H1 (cell line): ENCODE measurements around the gene PIGZ. TPM values are rescaled to one million over a fixed set of nuclear protein-coding genes. Genes with fewer than 3 reads are reported as not detected.

Experiments used
- CTCF ChIA-PET: fragments of 300-600 bp; sonication (Branson Sonifier 250); formaldehyde crosslinking; loops from one replicate; lab custom pipeline; 2021; ENCODE audit not compliant: partially characterized antibody; lab: Charles Lee
- POLR2A ChIA-PET: fragments of 300-600 bp; sonication (Branson Sonifier 250); formaldehyde crosslinking; loops from one replicate; lab custom pipeline; 2021; ENCODE audit warnings: inconsistent platforms; ENCODE audit not compliant: partially characterized antibody; lab: Charles Lee
- DNase-seq, 2 experiments: peaks; one replicate each; pipeline versions ENCODE4 v3.0.0 to v3.0.0-alpha.2; 2010 to 2022; ENCODE audit warnings: low spot score in 2 of 2, low read depth in 1 of 2, mixed read lengths in 1 of 2
- FAIRE-seq: peaks from 2 replicates; lab custom pipeline; 2011; peaks lifted over from hg19 to GRCh38; lab: Jason Lieb, UNC
- H2AFZ ChIP-seq: 2 replicates; pipeline ENCODE4 v1.8.1; 2012; ENCODE audit warnings: low read length, inconsistent platforms
- H2AK5ac ChIP-seq: 2 replicates; pipeline ENCODE4 v1.6.1; 2013; ENCODE audit warnings: low read depth, low read length
- H2BK120ac ChIP-seq: replicated peaks from 2 replicates; pipeline ENCODE3; 2013; ENCODE audit warnings: low read depth, low read length, inconsistent platforms
- H2BK12ac ChIP-seq: 2 replicates; pipeline ENCODE4 v1.6.1; 2013; ENCODE audit warnings: low read depth, low read length
- H2BK15ac ChIP-seq: 2 replicates; pipeline ENCODE4 v1.6.1; 2013; ENCODE audit warnings: low read length
- H2BK20ac ChIP-seq: 2 replicates; pipeline ENCODE4 v1.6.1; 2013; ENCODE audit warnings: low read length
- H2BK5ac ChIP-seq: 2 replicates; pipeline ENCODE4 v1.6.1; 2013; ENCODE audit warnings: low read depth, low read length
- H3K14ac ChIP-seq: 2 replicates; pipeline ENCODE4 v1.6.1; 2013; ENCODE audit warnings: inconsistent platforms; ENCODE audit not compliant: insufficient read length
- H3K18ac ChIP-seq: 2 replicates; pipeline ENCODE4 v1.6.1; 2013; ENCODE audit warnings: low read length; ENCODE audit errors: extremely low read depth
- H3K23ac ChIP-seq: 2 replicates; pipeline ENCODE4 v1.6.1; 2013; ENCODE audit warnings: inconsistent platforms; ENCODE audit not compliant: insufficient read length
- H3K23me2 ChIP-seq: 2 replicates; pipeline ENCODE4 v1.6.1; 2013; ENCODE audit warnings: low read depth, low read length
- H3K27ac ChIP-seq: 2 replicates; pipeline ENCODE4 v1.6.1; 2011; ENCODE audit warnings: low read depth, low read length, inconsistent platforms
- H3K27me3 ChIP-seq, 4 experiments: replicated peaks in 1 of 4; 1 replicate in 1 of 4; 2 replicates in 3 of 4; pipeline versions ENCODE4 v1.6.1 to v1.8.1; 2011 to 2013; ENCODE audit warnings: low read length in 3 of 4, mild to moderate bottlenecking in 3 of 4, inconsistent platforms in 2 of 4, mixed read lengths in 2 of 4, moderate library complexity in 1 of 4; ENCODE audit not compliant: control insufficient read depth in 3 of 4, insufficient read depth in 3 of 4; ENCODE audit errors: extremely low read depth in 1 of 4
- H3K36me3 ChIP-seq, 4 experiments: 2 replicates each; pipeline versions ENCODE4 v1.6.1 to v1.8.1; 2011 to 2013; ENCODE audit warnings: mild to moderate bottlenecking in 4 of 4, low read length in 3 of 4, moderate library complexity in 2 of 4, control low read depth in 1 of 4, inconsistent platforms in 1 of 4; ENCODE audit not compliant: insufficient read depth in 4 of 4, control insufficient read depth in 2 of 4
- H3K4ac ChIP-seq: replicated peaks from 2 replicates; pipeline ENCODE3; 2013; ENCODE audit warnings: low read length, low read depth, mixed read lengths, inconsistent platforms; ENCODE audit not compliant: insufficient read length
- H3K4me1 ChIP-seq, 4 experiments: replicated peaks in 1 of 4; 1 replicate in 1 of 4; 2 replicates in 3 of 4; pipeline versions ENCODE4 v1.6.1 to v1.8.1; 2011 to 2013; ENCODE audit warnings: low read length in 3 of 4, inconsistent platforms in 2 of 4, mixed read lengths in 1 of 4; ENCODE audit not compliant: insufficient read depth in 4 of 4, control insufficient read depth in 3 of 4
- H3K4me2 ChIP-seq, 2 experiments: 2 replicates each; pipeline versions ENCODE4 v1.6.1 to v1.8.1; 2011 to 2013; ENCODE audit warnings: low read depth in 2 of 2, low read length in 2 of 2, control low read depth in 1 of 2, inconsistent platforms in 1 of 2, mild to moderate bottlenecking in 1 of 2; ENCODE audit not compliant: insufficient read depth in 1 of 2
- H3K4me3 ChIP-seq, 4 experiments: fragments of 200-600, 300-600 bp in 1 of 4; sonication (generic), shearing (Covaris generic), sonication (Bioruptor Twin) in 1 of 4; 2 replicates each; pipeline versions ENCODE4 v1.5.1 to v1.8.1; 2011 to 2016; ENCODE audit warnings: low read length in 4 of 4, low read depth in 3 of 4, control low read depth in 2 of 4, inconsistent platforms in 2 of 4, mild to moderate bottlenecking in 2 of 4, mixed read lengths in 1 of 4, moderate library complexity in 1 of 4; ENCODE audit not compliant: insufficient read depth in 2 of 4; ENCODE audit errors: extremely low read depth in 1 of 4
- H3K56ac ChIP-seq: replicated peaks from 2 replicates; pipeline ENCODE3; 2013; ENCODE audit warnings: low read depth, mild to moderate bottlenecking, mixed read lengths, low read length, inconsistent platforms; ENCODE audit not compliant: insufficient read length
- H3K79me1 ChIP-seq: 2 replicates; pipeline ENCODE4 v1.6.1; 2013; ENCODE audit warnings: low read depth, low read length, control low read depth
- H3K79me2 ChIP-seq, 2 experiments: 2 replicates each; pipeline versions ENCODE4 v1.6.1 to v1.8.1; 2012 to 2013; ENCODE audit warnings: low read length in 2 of 2, mild to moderate bottlenecking in 2 of 2, inconsistent platforms in 1 of 2; ENCODE audit not compliant: insufficient read depth in 2 of 2, control insufficient read depth in 1 of 2
- H3K9ac ChIP-seq, 4 experiments: replicated peaks in 1 of 4; 1 replicate in 1 of 4; 2 replicates in 3 of 4; pipeline versions ENCODE4 v1.6.1 to v1.8.1; 2011 to 2013; ENCODE audit warnings: low read depth in 3 of 4, low read length in 3 of 4, control low read depth in 2 of 4, mild to moderate bottlenecking in 2 of 4, moderate library complexity in 2 of 4, inconsistent platforms in 1 of 4; ENCODE audit errors: extremely low read depth in 1 of 4
- H3K9me3 ChIP-seq, 2 experiments: 2 replicates each; pipeline versions ENCODE4 v1.6.1 to v1.8.1; 2012 to 2013; ENCODE audit warnings: mild to moderate bottlenecking in 2 of 2, moderate library complexity in 2 of 2, control low read depth in 1 of 2, inconsistent platforms in 1 of 2, low read depth in 1 of 2, low read length in 1 of 2, mixed read lengths in 1 of 2; ENCODE audit not compliant: insufficient read depth in 2 of 2
- H4K20me1 ChIP-seq, 2 experiments: replicated peaks in 1 of 2; 2 replicates each; pipeline versions ENCODE3 to v1.8.1; 2011 to 2013; ENCODE audit warnings: inconsistent platforms in 2 of 2, low read length in 2 of 2, mild to moderate bottlenecking in 1 of 2; ENCODE audit not compliant: insufficient read depth in 2 of 2, control insufficient read depth in 1 of 2
- H4K5ac ChIP-seq: 2 replicates; pipeline ENCODE4 v1.6.1; 2013; ENCODE audit warnings: low read length, low read depth, mixed read lengths, inconsistent platforms; ENCODE audit not compliant: insufficient read length
- H4K8ac ChIP-seq: 2 replicates; pipeline ENCODE4 v1.8.0; 2013; ENCODE audit warnings: mild to moderate bottlenecking, moderate library complexity, low read length, inconsistent platforms; ENCODE audit not compliant: insufficient read depth; ENCODE audit errors: extremely low read depth
- H4K91ac ChIP-seq: replicated peaks from 2 replicates; pipeline ENCODE3; 2013; ENCODE audit warnings: low read length, mixed read lengths, inconsistent platforms; ENCODE audit not compliant: insufficient read length
- ASH2L ChIP-seq: fragments of 200-600, 300-600 bp; sonication (generic); IDR thresholded peaks from one replicate; pipeline ENCODE4 v1.7.1; 2017; ENCODE audit warnings: low read length
- ATF3 ChIP-seq: IDR thresholded peaks from 2 replicates; pipeline ENCODE4 v1.6.1; 2011; ENCODE audit warnings: low read depth, mild to moderate bottlenecking, low read length; ENCODE audit not compliant: insufficient read depth
- CHD1 ChIP-seq: IDR thresholded peaks from 2 replicates; pipeline ENCODE4 v1.6.1; 2012; ENCODE audit warnings: low read depth, low read length, improper control_type of control experiment
- CHD2 ChIP-seq: IDR thresholded peaks from 2 replicates; pipeline ENCODE4 v1.6.1; 2012; ENCODE audit warnings: low read length, improper control_type of control experiment
- CTBP2 ChIP-seq: IDR thresholded peaks from 2 replicates; pipeline ENCODE4 v1.7.0; 2011; ENCODE audit warnings: borderline replicate concordance, mild to moderate bottlenecking, moderate library complexity, mixed read lengths, low read length; ENCODE audit not compliant: insufficient read depth, insufficient read length
- CTCF ChIP-seq, 3 experiments: IDR thresholded peaks; 1 replicate in 2 of 3; 2 replicates in 1 of 3; pipeline versions ENCODE4 v1.5.1 to v1.6.1; 2011; ENCODE audit warnings: low read length in 3 of 3, mild to moderate bottlenecking in 3 of 3, inconsistent platforms in 2 of 3, low read depth in 1 of 3, moderate library complexity in 1 of 3; ENCODE audit not compliant: insufficient read depth in 1 of 3; ENCODE audit errors: control extremely low read depth in 1 of 3
- HDAC6 ChIP-seq: IDR thresholded peaks from one replicate; pipeline ENCODE4 v1.7.1; 2012; ENCODE audit warnings: low read depth, mild to moderate bottlenecking, inconsistent platforms, low read length, moderate library complexity
- JUND ChIP-seq: IDR thresholded peaks from 2 replicates; pipeline ENCODE4 v1.6.1; 2011; ENCODE audit warnings: mild to moderate bottlenecking, improper control_type of control experiment, low read length
- SIX5 ChIP-seq: IDR thresholded peaks from 2 replicates; pipeline ENCODE4 v1.6.1; 2011; ENCODE audit warnings: mild to moderate bottlenecking, low read depth, low read length
- SRF ChIP-seq: IDR thresholded peaks from 2 replicates; pipeline ENCODE4 v1.6.1; 2011; ENCODE audit warnings: mild to moderate bottlenecking, low read depth, low read length, moderate library complexity
- TEAD4 ChIP-seq: IDR thresholded peaks from 2 replicates; pipeline ENCODE4 v1.6.1; 2012; ENCODE audit warnings: low read depth, low read length, inconsistent platforms, mixed read lengths
- WGBS, 2 experiments: shearing (Covaris generic) in 1 of 2; methylation state at CpG; one replicate each; pipeline versions ENCODE4 v1.1.6 to v1.1.7; 2013 to 2015; ENCODE audit warnings: low lambda C conversion rate in 2 of 2, mixed read lengths in 2 of 2, inconsistent platforms in 1 of 2, low coverage in 1 of 2, missing lambda C conversion rate in 1 of 2; ENCODE audit not compliant: insufficient replicate concordance in 2 of 2, insufficient coverage in 1 of 2, insufficient read length in 1 of 2; ENCODE audit errors: extremely low coverage in 1 of 2, missing lambda C conversion rate in 1 of 2; 5-methylcytosine and 5-hydroxymethylcytosine counted together
- polyA plus RNA-seq, 7 experiments: library from polyadenylated mRNA; depleted of rRNA in 3 of 7; stranded (reverse) in 5 of 7; unstranded in 2 of 7; fragments of >200 nt in 5 of 7; fragments of 200-250 nt in 2 of 7; gene quantifications; 1 replicate in 5 of 7; 2 replicates in 1 of 7; 4 replicates in 1 of 7; pipeline versions ENCODE4 v1.2.1 to v1.2.3, GENCODE V29; 2011 to 2013; ENCODE audit warnings: missing spikeins in 2 of 7, mixed read lengths in 2 of 7
- total RNA-seq: library from RNA; stranded (reverse); fragmentation: NEBNext Ultra II Directional; extraction: Animal tissue kit (Norgen Biotek cat#: 25700); gene quantifications from 2 replicates; pipeline ENCODE4 v1.2.1, GENCODE V29; 2021

PIGZ gene
- total and polyA plus RNA-seq, 2 of the 8 experiments (the other 6 are each of a cell fraction or from before 2014, with no cell fraction given): 0.32 TPM; not detected in 1

- CTCF ChIA-PET: no interaction called here
- Histone ChIP-seq H3K36me3 (peaks cover 28 to 62% (median 56%) of the 10 kb centered on the region in 4 experiments), H2BK20ac (no peak overlapping the region), H4K5ac (no peak overlapping the region), H3K9me3 (no peaks in the 10 kb centered on the region), H2BK15ac (no peak overlapping the region), H4K91ac (no peak overlapping the region), H3K14ac (no peak overlapping the region), H3K79me2 (no peaks in the 10 kb centered on the region), H4K8ac (no peak overlapping the region), H3K56ac (no peak overlapping the region), H2BK5ac (no peak overlapping the region), H3K4me1 (no peaks in the 10 kb centered on the region), H3K23me2 (no peaks in the 10 kb centered on the region), H3K79me1 (no peaks in the 10 kb centered on the region), H3K9ac (no peak overlapping the region), H2AFZ (no peak overlapping the region), H3K27me3 (no peaks in the 10 kb centered on the region), H4K20me1 (peaks cover 0 to 4% of the 10 kb centered on the region in 2 experiments), H2BK12ac (no peak overlapping the region), H3K18ac (no peak overlapping the region), H3K4me3 (no peak overlapping the region), H3K27ac (no peak overlapping the region), H3K4ac (no peak overlapping the region), H3K4me2 (no peak overlapping the region), H2BK120ac (no peak overlapping the region), H2AK5ac (no peak overlapping the region), H3K23ac (no peak overlapping the region)
- DNase-seq (no peak), FAIRE-seq (no peak)
- POLR2A ChIA-PET: interaction anchor here (0.8 kb wide), 1 partner anchor 65 kb away, joined by 3 read pairs; the partner anchor contains the start of gene SENP5
- 91% methylated on average over 3 of the region's 3 CpGs; no CpG with 5 or more reads in 1 of the 2 experiments for WGBS, 2 experiments
- TF ChIP-seq SIX5 (no peak), CHD2 (no peak), CHD1 (no peak), ASH2L (no peak), JUND (no peak), HDAC6 (no peak), CTCF (IDR thresholded peaks at IDR 0.05; ENCODE audit: control extremely low read depth in 1 of 3, insufficient read depth in 1 of 3, low read depth in 1 of 3, low read length in 3 of 3) (no peak), TEAD4 (no peak), ATF3 (no peak), CTBP2 (no peak), SRF (no peak)
These were observed 36.0 kb downstream of the PIGZ start for GRCh38 chr3:196932600-196932999.
